ENCODE results near the gene RAPSN. TPM values are rescaled to one million over a fixed set of nuclear protein-coding genes. Genes with fewer than 3 reads are reported as not detected.

RAPSN gene
- total RNA-seq, 3 donors from 2014 or later = 0.64 TPM; not detected in 2

DNA sequence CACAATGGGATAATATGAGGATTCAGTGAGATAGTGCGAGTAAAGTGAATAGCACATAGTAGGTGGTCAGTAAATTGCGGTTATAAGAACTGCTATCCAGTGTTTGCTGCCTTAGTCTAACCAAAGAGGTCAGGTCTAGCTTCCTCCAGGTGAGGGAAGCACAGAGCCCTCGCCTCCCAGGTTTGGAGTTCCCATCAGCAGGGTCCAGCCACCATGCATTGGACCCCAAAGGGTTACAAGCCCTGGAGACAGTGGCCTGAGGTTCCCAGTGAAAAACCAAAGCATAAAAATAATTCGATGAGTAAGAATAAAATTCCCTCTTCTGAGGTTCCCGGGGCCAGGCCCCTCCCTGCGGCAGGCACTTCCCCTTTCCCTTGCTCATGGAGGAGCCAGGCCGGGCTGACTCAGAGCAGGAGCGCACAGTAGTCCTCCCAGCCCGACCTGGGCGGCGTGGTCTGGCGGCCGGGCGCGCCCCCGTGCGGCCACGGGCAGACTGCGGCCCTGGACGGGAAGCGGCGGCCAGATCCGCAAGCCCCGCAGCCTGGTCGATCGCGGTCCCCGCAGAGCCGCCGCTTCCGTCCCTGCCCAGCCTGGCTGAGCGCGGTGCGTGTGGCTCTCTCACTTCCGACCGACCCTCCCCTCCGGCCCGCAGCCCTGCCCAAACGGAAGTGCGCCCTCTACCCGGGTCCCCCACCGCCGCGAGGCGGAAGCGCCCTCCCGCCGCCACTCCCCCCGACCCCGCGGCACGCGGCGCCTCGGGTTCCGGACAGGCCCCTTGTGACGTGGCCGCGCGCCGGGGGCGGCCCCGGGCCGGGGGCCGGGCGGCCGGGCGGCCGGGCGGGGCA is 41.0 kb downstream of the RAPSN start, which contains the start of gene SLC39A13:
SLC39A13 (plus strand) TSS at position 845 of the 845 bp plus-strand sequence. CDS start 1,505 bp downstream, outside the sequence.
- Histone ChIP-seq H3K36me3 (no peaks in the 10 kb centered on the region), H3K9me3 (no peaks in the 10 kb centered on the region), H3K4me3 (peak within 1 kb of the TSS; percentile 75 to 91 (median 75)), H3K4me1 (peaks cover 18 to 26% of the 10 kb centered on the region in 2 donors), H3K27me3 (no peaks in the 10 kb centered on the region), H3K27ac (peak within 1 kb of the TSS; percentile 96 to 97)
- TF ChIP-seq POLR2A (IDR thresholded peaks at IDR 0.05) (peak; percentile 41), CTCF (IDR thresholded peaks at IDR 0.05) (peak; percentile 40 to 87 (median 67)), POLR2AphosphoS5 (IDR thresholded peaks at IDR 0.05) (peak; percentile 83 to 92 (median 89))
- DNase-seq (ENCODE audit: low spot score in 2 of 2) = peak; percentile 93 to 95
- intact Hi-C loops (cut with DNase I; ENCODE audit: low total_unique reads) = no loop called here

- Histone ChIP-seq H3K27me3 (no peaks in the 10 kb centered on the region), H3K4me3 (peak overlapping the region; percentile 75 to 91 (median 75)), H3K36me3 (no peaks in the 10 kb centered on the region), H3K9me3 (no peaks in the 10 kb centered on the region), H3K4me1 (peaks cover 18 to 26% of the 10 kb centered on the region in 2 donors), H3K27ac (peak overlapping the region; percentile 96 to 97)
- DNase-seq (ENCODE audit: low spot score in 2 of 2) = peak in 1 of 2 donors; percentile 64
- TF ChIP-seq CTCF (IDR thresholded peaks at IDR 0.05) = peak in 1 of 3 donors; percentile 35
- no peak for TF ChIP-seq POLR2A (IDR thresholded peaks at IDR 0.05)
- TF ChIP-seq POLR2AphosphoS5 (IDR thresholded peaks at IDR 0.05) = no peak
- intact Hi-C loops (cut with DNase I; ENCODE audit: low total_unique reads) = no loop called here
Observed at GRCh38 chr11:47406896-47407745, 41.8 kb downstream of the RAPSN start.

GRCh38 chr11:47403571-47403970 is 45.4 kb downstream of the RAPSN start:
- intact Hi-C loops (cut with DNase I; ENCODE audit: low total_unique reads) = no loop called here
- no peaks in the 10 kb centered on the region for H3K36me3 ChIP-seq
- TF ChIP-seq POLR2A (IDR thresholded peaks at IDR 0.05) (no peak), POLR2AphosphoS5 (IDR thresholded peaks at IDR 0.05) (no peak), CTCF (IDR thresholded peaks at IDR 0.05) (no peak)

GRCh38 chr11:47403135-47403534 is 45.8 kb downstream of the RAPSN start:
- no peaks in the 10 kb centered on the region for H3K9me3 ChIP-seq
- H3K36me3 ChIP-seq = no peaks in the 10 kb centered on the region
- intact Hi-C loops (cut with DNase I; ENCODE audit: low total_unique reads) = no loop called here
- H3K4me1 ChIP-seq = peaks cover 9 to 10% of the 10 kb centered on the region in 2 donors
- TF ChIP-seq POLR2AphosphoS5 (IDR thresholded peaks at IDR 0.05) (no peak), POLR2A (IDR thresholded peaks at IDR 0.05) (no peak), CTCF (IDR thresholded peaks at IDR 0.05) (no peak)
- H3K27me3 ChIP-seq = no peaks in the 10 kb centered on the region
- no peak overlapping the region for H3K4me3 ChIP-seq
- no peak for DNase-seq (ENCODE audit: low spot score in 2 of 2)
- H3K27ac ChIP-seq = no peak overlapping the region

More at GRCh38 chr11:47403571-47403970, 45.4 kb downstream of the RAPSN start:
- Histone ChIP-seq H3K9me3 (no peaks in the 10 kb centered on the region), H3K4me1 (peaks cover 9 to 10% of the 10 kb centered on the region in 2 donors), H3K4me3 (no peak overlapping the region), H3K27ac (no peak overlapping the region), H3K27me3 (no peaks in the 10 kb centered on the region)
- no peak for DNase-seq (ENCODE audit: low spot score in 2 of 2)
